Mammary epithelial cell (primary cell): ENCODE data around the gene CLEC20A.

ENCODE experiments used
- EZH2 ChIP-seq: IDR thresholded peaks from 2 replicates; pipeline ENCODE4 v1.6.1; 2012; ENCODE audit warnings: low read length, inconsistent platforms, borderline replicate concordance
- TF ChIP-seq, protein P1 (sequence below), 2 donors: IDR thresholded peaks in 1 of 2; conservative IDR thresholded peaks in 1 of 2; 2 replicates each; pipeline ENCODE4 v1.5.1; 2011 to 2012; ENCODE audit warnings: inconsistent platforms in 2 of 2, low read length in 2 of 2, mild to moderate bottlenecking in 2 of 2, control low read depth in 1 of 2, low read depth in 1 of 2; ENCODE audit not compliant: insufficient read depth in 1 of 2; ENCODE audit errors: extremely low read depth in 1 of 2

DNA sequence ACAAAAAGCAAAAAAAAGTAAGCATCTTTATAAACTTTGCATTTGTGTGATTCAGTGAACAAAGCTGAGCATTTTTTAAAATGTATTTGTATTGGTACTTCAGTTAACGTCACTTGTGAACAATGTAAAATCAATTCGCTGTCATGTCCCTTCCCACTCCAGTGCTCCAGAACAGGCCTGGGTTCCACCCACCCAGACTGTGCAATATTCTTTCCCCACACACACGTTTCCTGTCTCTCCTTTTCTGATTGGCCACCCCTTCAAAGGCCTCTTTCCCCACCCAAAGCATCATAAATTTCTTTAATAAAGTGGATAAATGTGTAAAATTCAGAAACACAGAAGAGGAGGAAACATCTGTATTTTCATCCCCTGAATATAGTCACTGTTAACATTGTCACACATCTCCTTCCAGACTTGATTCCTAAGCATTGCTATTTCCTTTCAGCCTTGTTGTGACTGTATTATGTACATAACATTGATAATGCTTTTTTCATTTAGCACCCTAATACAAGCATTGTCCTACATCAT, 12.0 kb downstream of the CLEC20A start:
- TF ChIP-seq EZH2: no peak
- TF ChIP-seq, protein P1, sequence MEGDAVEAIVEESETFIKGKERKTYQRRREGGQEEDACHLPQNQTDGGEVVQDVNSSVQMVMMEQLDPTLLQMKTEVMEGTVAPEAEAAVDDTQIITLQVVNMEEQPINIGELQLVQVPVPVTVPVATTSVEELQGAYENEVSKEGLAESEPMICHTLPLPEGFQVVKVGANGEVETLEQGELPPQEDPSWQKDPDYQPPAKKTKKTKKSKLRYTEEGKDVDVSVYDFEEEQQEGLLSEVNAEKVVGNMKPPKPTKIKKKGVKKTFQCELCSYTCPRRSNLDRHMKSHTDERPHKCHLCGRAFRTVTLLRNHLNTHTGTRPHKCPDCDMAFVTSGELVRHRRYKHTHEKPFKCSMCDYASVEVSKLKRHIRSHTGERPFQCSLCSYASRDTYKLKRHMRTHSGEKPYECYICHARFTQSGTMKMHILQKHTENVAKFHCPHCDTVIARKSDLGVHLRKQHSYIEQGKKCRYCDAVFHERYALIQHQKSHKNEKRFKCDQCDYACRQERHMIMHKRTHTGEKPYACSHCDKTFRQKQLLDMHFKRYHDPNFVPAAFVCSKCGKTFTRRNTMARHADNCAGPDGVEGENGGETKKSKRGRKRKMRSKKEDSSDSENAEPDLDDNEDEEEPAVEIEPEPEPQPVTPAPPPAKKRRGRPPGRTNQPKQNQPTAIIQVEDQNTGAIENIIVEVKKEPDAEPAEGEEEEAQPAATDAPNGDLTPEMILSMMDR (conservative IDR thresholded peaks at IDR 0.05 in 1 of 2, IDR thresholded peaks at IDR 0.05 in 1 of 2; ENCODE audit: extremely low read depth in 1 of 2, insufficient read depth in 1 of 2, low read depth in 1 of 2, low read length in 2 of 2): no peak
